RWPE1 (cell line): ENCODE measurements around the gene ZNF92.
"Not testable (repeated sequence)": the region's sequence is repeated elsewhere in the genome, so short reads cannot be mapped to it uniquely, and the experiment has no call there.

Experiments used
- CTCF ChIA-PET: fragments of 350-600 bp; sonication (Branson Sonifier 250); formaldehyde crosslinking; extraction: SDS; loops from one replicate; lab custom pipeline; 2021; lab: Yijun Ruan, JAX
- POLR2A ChIA-PET: fragments of 400-600 bp; formaldehyde crosslinking; extraction: SDS; loops from one replicate; lab custom pipeline; 2020; ENCODE audit warnings: antibody characterized with exemption; ENCODE audit not compliant: low non-redundant PET; lab: Yijun Ruan, JAX
- DNase-seq: peaks from one replicate; pipeline ENCODE4 v3.0.0; 2012; ENCODE audit warnings: low spot score
- H3K27ac ChIP-seq: fragments of 450-650 bp; 2 replicates; pipeline ENCODE4 v1.5.1; 2017
- TF ChIP-seq, protein P1 (sequence below): fragments of 450-650 bp; conservative IDR thresholded peaks from 2 replicates; pipeline ENCODE4 v1.5.1; 2017; ENCODE audit warnings: low read depth, mild to moderate bottlenecking

The ZNF92 gene

DNA sequence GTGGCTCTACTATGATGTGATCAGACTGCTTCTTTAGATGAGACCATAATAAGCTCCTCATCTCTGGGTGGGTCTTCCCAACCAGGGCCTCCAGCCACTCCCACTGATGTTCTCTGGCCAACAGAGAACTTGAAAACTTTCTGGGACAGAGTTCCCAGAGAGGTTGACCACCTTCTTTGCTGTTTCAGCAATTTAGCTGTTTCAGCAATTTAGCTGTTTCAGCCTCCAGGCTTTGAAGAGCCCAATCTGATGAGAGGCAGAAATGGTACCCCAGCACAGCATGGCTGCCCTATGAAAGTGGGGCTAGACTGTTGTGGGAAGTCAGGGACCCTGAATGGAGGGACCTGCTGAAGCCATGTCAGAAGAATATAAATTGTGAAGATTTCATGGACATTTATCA is 49.0 kb downstream of the ZNF92 start:
- CTCF ChIA-PET = no interaction called here
- POLR2A ChIA-PET = interaction anchor here (0.6 kb wide), 1 partner anchor 61 kb away, joined by 4 read pairs; no protein-coding TSS in a partner anchor
- no peak for DNase-seq
- TF ChIP-seq, protein P1, sequence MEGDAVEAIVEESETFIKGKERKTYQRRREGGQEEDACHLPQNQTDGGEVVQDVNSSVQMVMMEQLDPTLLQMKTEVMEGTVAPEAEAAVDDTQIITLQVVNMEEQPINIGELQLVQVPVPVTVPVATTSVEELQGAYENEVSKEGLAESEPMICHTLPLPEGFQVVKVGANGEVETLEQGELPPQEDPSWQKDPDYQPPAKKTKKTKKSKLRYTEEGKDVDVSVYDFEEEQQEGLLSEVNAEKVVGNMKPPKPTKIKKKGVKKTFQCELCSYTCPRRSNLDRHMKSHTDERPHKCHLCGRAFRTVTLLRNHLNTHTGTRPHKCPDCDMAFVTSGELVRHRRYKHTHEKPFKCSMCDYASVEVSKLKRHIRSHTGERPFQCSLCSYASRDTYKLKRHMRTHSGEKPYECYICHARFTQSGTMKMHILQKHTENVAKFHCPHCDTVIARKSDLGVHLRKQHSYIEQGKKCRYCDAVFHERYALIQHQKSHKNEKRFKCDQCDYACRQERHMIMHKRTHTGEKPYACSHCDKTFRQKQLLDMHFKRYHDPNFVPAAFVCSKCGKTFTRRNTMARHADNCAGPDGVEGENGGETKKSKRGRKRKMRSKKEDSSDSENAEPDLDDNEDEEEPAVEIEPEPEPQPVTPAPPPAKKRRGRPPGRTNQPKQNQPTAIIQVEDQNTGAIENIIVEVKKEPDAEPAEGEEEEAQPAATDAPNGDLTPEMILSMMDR = no peak
- H3K27ac ChIP-seq = no peak overlapping the region

DNA sequence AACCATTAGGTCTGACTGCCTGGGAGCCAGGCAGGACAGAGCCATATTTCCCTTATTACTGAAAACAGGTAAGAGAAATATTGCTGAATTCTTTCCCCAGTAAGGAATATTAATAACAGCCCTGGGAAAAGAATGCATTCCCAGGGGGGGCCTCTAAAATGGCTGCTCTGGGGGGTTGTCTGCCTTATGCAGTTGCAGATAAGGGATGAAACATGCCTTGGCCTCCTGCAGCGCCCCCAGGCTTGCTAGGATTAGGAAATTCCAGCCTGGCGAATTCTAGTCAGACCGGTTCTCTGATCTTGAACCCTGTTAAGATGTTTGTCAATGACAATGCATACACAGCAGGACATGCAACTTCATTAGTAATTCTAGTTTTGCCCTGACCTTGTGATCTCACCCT is 49.6 kb downstream of the ZNF92 start:
- DNase-seq, H3K27ac ChIP-seq, CTCF ChIA-PET, POLR2A ChIA-PET: not testable (repeated sequence)

DNA sequence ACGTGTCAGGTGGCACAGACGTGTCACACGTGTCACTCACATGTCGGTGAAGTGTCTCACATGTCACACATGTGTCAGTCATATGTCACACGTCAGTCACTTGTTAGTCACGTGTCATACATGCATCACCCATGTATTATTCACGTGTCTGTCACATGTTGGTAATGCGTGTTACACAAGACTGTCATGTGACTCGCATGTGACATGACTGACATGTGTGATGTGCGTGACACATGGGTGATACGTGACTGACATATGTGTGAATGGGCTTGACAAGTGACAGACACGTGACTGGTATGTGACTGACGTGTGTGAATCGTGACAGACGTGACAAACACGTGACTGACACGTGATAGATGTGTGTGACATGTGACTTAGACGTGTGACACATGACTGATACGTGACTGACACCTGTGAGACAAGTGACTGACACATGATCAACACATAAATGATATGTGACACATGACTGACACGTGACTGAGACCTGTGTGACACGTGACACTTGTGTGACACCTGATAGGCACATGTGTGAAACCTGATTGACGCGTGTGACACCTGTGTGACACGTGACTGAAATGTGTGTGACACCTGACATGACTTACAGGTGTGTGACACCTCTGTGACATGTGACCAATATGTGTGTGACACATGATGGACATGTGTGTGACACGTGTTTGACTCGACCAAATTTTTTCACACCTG is 56.1 kb downstream of the ZNF92 start:
- POLR2A ChIA-PET = no interaction called here
- CTCF ChIA-PET = no interaction called here
- TF ChIP-seq, protein P1 = no peak
- no peak for DNase-seq
- no peak overlapping the region for H3K27ac ChIP-seq

DNA sequence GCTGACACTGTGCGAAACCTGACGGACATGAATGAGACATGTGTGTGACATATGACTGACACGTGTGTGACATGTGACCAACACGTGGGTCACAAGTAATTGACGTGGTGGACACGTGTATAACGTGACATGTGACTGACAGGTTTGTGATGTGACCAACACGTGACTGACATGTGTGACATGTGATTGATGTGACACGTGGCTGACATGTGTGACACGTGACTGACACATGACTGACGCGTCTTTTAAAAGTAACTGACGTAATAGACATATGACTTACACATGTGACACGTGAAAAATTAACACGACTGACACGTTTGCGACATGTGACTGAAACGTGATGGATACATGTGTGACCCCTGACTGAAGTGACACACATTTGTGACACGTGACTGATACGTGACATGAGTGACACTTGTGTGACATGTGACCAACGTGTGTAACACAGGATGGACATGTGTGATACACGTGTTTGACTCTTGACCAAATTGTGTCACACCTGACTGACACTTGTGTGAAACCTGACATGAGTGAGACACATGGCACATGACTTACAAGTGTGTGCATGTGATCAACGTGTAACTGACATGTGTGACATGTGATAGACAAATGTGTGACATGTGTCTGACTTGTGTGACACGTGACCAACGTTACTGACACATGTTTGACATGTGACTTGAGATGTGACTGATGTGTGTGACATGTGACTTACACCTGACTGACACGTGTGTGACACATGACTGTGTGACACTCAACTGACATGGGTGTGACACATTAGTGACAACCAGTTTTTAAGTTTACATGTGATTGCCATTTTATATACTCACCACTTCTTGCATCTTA is 56.9 kb downstream of the ZNF92 start:
- POLR2A ChIA-PET = no interaction called here
- H3K27ac ChIP-seq = no peak overlapping the region
- CTCF ChIA-PET = no interaction called here
- DNase-seq = no peak
- TF ChIP-seq, protein P1 = no peak

DNA sequence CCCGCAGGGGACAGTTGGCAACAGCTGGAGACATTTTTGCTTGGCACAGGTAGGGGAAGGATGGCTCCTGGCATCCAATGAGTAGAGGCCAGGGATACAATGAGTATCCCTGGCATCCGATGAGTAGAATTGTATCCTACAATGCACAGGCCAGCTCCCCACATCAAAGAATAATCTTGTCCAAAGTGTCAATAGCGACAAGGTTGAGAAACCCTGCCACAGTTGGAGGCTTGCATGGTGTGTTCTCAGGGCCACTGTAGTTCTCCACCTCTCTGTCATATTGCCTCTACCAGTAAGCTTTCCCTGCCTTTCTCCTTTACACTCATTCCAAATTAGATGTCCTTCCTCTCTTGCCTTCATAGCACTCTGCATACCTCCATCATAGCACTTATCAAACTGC is 60.7 kb downstream of the ZNF92 start:
- no peak for DNase-seq
- no peak overlapping the region for H3K27ac ChIP-seq
- TF ChIP-seq, protein P1 = no peak
- ChIA-PET POLR2A (no interaction called here), CTCF (no interaction called here)

DNA sequence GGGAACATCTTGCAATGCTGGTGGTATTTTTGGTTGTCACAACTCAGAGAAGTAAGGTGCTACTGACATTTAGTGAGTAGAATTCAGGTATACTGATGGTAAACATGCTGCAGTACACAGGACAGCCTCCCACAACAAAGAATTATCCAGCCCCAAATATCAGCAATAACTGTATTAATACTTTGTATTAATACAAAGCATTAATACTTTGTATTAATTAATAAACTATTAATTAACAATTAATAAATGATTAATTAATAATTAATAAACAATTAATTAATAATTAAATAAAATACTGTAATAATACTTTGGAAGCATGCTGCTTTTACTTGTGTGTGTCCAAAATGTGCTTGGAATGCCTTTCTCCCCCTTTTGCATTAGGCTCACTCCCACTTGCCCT is 62.5 kb downstream of the ZNF92 start:
- DNase-seq = no peak
- no peak overlapping the region for H3K27ac ChIP-seq
- ChIA-PET POLR2A (no interaction called here), CTCF (no interaction called here)
- TF ChIP-seq, protein P1 = no peak

DNA sequence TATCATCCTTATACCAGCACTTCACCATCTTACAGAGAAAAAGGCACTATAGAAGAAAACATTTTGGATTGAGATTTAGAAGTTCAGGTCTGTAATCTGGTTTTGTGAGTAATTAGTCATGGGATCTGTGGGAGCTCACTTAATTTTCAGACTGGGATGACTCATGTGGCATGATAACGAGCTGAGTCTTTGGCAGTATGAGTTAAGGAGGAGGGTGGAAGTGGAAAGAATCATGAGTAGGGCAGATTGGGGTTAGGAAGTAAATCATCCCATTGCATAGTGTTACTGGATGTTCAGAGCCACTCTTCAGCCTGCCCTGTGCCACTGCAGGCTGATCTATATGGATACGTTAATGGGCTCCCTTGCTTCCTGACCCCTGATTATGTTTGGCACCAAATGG is 64.9 kb downstream of the ZNF92 start:
- POLR2A ChIA-PET = no interaction called here
- TF ChIP-seq, protein P1 = no peak
- CTCF ChIA-PET = interaction anchor here (0.6 kb wide), 1 partner anchor 67 kb away, joined by 3 read pairs; no protein-coding TSS in a partner anchor
- no peak overlapping the region for H3K27ac ChIP-seq
- DNase-seq = peak; percentile 83
